Activated CD8-positive, alpha-beta memory T cell treated with anti-CD3 and anti-CD28 coated beads for 36 hours (primary cell): ENCODE results near the gene ZBTB47. TPM values are rescaled to one million over a fixed set of nuclear protein-coding genes. Genes with fewer than 3 reads are reported as not detected.

Experiments used
- CTCF ChIA-PET: fragments of 350-600 bp; sonication (Branson Sonifier 250); formaldehyde crosslinking; loops from one replicate; lab custom pipeline; 2021; ENCODE audit warnings: antibody characterized with exemption; lab: Charles Lee
- POLR2A ChIA-PET: fragments of 350-600 bp; sonication (Branson Sonifier 250); formaldehyde crosslinking; loops from one replicate; lab custom pipeline; 2021; ENCODE audit warnings: antibody characterized with exemption; lab: Charles Lee
- total RNA-seq, 2 experiments: library from RNA; stranded (reverse); gene quantifications; one replicate each; pipeline ENCODE4 v1.2.3, GENCODE V29; 2021

The ZBTB47 gene
- total RNA-seq, 2 experiments from 2014 or later, result 1.1 to 1.2 TPM

- POLR2A ChIA-PET, result interaction anchor here (0.6 kb wide), 1 partner anchor 73 kb away, joined by 3 read pairs; no protein-coding TSS in a partner anchor
- CTCF ChIA-PET, result interaction anchor here (1.2 kb wide), 1 partner anchor 52 kb away, joined by 3 read pairs; no protein-coding TSS in a partner anchor
These were observed 3.7 kb upstream of the ZBTB47 start for GRCh38 chr3:42649783-42650182.

GRCh38 chr3:42651248-42652091, 2.0 kb upstream of the ZBTB47 start:
- ChIA-PET CTCF (interaction anchor here (0.5 to 1.2 kb wide), 4 partner anchors 10 to 121 kb away, joined by 3 read pairs; no protein-coding TSS in a partner anchor), POLR2A (interaction anchor here (0.6 kb wide), 1 partner anchor 9 kb away, joined by 3 read pairs; no protein-coding TSS in a partner anchor)

GRCh38 chr3:42652251-42652610, 1.3 kb upstream of the ZBTB47 start:
- CTCF ChIA-PET, result interaction anchor here (0.7 to 1.2 kb wide), 3 partner anchors 9 to 39 kb away, joined by 3 read pairs; no protein-coding TSS in a partner anchor
- POLR2A ChIA-PET, result interaction anchor here (0.6 to 0.7 kb wide), 2 partner anchors 9 to 13 kb away, joined by 3 read pairs; no protein-coding TSS in a partner anchor

- CTCF ChIA-PET, result interaction anchor here (1.0 kb wide), 1 partner anchor 16 kb away, joined by 3 read pairs; no protein-coding TSS in a partner anchor
- POLR2A ChIA-PET, result interaction anchor here (0.7 kb wide), 1 partner anchor 13 kb away, joined by 3 read pairs; no protein-coding TSS in a partner anchor
These were observed 740 bp upstream of the ZBTB47 start for GRCh38 chr3:42652611-42653302.

DNA sequence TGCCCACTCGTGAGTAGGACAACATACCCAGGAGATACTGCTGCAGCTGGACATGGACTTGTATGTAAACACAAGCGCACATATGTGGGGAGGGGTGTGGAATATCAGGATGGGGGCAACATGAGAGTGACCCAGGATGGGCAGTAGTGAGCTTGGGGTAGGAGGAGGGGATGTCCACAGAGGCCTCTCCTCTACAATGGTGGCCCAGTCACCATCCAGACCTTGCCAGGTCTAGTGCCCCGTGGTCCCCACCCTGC, 266 bp upstream of the ZBTB47 start:
- ChIA-PET POLR2A (no interaction called here), CTCF (no interaction called here)

- POLR2A ChIA-PET, result interaction anchor here (0.6 kb wide), 1 partner anchor 1685 kb away, joined by 3 read pairs; no protein-coding TSS in a partner anchor
- CTCF ChIA-PET, result interaction anchor here (0.9 kb wide), 1 partner anchor 17 kb away, joined by 3 read pairs; no protein-coding TSS in a partner anchor
These were observed 1.1 kb downstream of the ZBTB47 start for GRCh38 chr3:42654331-42655201.

- ChIA-PET POLR2A (no interaction called here), CTCF (no interaction called here)
These were observed 1.9 kb downstream of the ZBTB47 start for GRCh38 chr3:42655331-42655888.

DNA sequence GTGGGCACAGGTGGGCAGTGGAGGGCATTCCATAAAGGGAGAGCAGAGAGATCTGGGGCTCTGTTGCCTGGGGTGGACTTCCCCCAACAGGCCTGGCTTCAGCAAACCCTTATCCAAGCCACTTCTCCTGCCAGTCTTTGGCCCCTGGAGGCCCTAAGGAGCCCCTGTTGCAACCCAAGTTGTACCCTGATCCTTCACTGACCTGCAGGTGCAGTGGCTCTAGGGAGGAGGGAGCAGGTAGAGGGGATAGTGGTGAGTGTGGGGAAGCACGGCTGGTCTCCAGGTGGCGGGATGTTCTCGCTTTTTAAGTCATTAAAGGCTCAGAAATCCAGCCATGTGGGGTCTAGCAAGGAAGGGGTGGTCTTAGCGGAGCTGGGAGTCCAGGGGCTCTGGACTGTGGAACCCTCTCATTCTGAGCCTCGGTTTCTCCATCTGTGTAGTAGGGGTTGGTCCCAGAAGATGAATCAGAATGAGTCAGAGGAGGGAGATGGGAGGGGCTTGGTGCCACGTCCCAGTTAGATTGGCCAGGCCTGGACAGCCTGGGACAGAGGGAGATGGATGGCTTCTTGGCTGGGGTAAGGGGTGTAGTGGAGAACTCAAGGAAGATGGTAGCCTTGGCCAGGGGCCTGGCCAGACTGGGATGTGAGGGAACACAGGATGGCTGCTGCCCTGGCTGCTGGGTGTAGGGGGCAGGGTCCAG, 2.6 kb downstream of the ZBTB47 start:
- POLR2A ChIA-PET, result no interaction called here
- CTCF ChIA-PET, result no interaction called here

- POLR2A ChIA-PET, result no interaction called here
- CTCF ChIA-PET, result no interaction called here
These were observed 3.4 kb downstream of the ZBTB47 start for GRCh38 chr3:42656680-42657610.

DNA sequence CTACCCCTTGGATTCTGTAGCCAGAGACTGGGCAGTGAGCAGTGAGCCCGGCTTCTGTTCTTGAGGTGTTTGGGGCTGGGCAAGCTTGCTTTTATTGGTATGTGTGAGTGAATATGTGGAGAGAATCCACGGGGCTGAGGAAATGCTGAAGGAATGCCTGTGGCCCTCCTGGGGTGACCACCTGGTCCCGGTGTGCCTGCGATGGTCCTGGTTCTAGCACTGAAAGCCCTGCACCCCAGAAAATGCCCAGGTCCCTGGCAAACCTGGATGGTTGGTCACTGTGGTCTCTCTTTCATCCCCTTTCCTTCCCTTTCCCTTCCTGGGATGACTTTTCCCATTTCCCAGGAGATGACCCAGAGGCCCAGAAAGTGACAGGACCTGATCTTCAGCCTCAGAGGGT, 4.2 kb downstream of the ZBTB47 start:
- CTCF ChIA-PET, result no interaction called here
- POLR2A ChIA-PET, result no interaction called here

DNA sequence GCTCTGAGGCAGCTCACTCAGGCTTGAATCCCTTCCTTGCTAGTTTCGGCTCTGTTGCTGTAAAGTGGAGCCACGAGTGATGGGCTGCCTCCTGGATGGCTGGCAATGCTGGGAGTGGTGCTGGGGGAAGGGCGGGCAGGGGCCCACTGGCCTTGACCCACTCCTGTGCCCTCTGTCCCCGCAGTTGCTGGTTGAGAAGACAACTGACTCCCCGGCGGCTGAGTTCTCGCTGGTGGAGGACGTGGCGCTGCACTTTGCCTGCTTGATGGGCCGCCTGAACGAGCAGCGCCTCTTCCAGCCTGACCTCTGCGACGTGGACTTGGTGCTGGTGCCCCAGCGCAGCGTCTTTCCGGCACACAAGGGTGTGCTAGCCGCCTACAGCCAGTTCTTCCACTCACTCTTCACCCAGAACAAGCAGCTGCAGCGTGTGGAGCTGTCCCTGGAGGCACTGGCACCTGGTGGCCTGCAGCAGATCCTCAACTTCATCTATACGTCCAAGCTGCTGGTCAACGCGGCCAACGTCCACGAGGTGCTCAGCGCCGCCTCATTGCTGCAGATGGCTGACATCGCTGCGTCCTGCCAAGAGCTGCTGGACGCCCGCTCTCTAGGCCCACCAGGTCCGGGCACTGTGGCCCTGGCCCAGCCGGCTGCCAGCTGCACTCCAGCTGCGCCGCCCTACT, 4.7 kb downstream of the ZBTB47 start:
- POLR2A ChIA-PET, result no interaction called here
- CTCF ChIA-PET, result no interaction called here

DNA sequence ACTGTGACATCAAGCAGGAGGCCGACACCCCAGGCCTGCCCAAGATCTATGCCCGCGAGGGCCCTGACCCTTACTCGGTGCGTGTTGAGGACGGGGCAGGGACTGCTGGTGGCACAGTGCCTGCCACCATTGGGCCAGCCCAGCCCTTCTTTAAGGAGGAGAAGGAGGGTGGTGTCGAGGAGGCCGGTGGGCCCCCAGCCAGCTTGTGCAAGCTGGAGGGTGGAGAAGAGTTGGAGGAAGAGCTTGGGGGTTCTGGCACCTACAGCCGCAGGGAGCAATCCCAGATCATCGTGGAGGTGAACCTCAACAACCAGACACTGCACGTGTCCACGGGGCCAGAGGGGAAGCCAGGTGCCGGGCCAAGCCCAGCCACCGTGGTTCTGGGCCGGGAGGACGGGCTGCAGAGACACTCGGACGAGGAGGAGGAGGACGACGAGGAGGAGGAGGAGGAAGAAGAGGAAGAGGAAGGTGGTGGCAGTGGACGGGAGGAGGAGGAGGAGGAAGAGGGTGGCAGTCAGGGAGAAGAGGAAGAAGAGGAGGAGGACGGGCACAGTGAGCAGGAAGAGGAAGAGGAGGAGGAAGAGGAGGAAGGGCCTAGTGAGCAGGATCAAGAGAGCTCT, 5.4 kb downstream of the ZBTB47 start:
- POLR2A ChIA-PET, result no interaction called here
- CTCF ChIA-PET, result no interaction called here

GRCh38 chr3:42659451-42660130, 6.1 kb downstream of the ZBTB47 start:
- POLR2A ChIA-PET, result no interaction called here

GRCh38 chr3:42660131-42660715, 6.7 kb downstream of the ZBTB47 start:
- POLR2A ChIA-PET, result no interaction called here
- CTCF ChIA-PET, result no interaction called here

More at GRCh38 chr3:42659451-42660130, 6.1 kb downstream of the ZBTB47 start:
- CTCF ChIA-PET, result no interaction called here

GRCh38 chr3:42660898-42661297, 7.4 kb downstream of the ZBTB47 start:
- ChIA-PET POLR2A (interaction anchor here (0.5 kb wide), 1 partner anchor 63 kb away, joined by 3 read pairs; no protein-coding TSS in a partner anchor), CTCF (interaction anchor here (0.8 kb wide), 1 partner anchor 9 kb away, joined by 3 read pairs; no protein-coding TSS in a partner anchor)
